Skin of body (tissue), 2 donors: ENCODE data around the gene PNLDC1. TPM values are rescaled to one million over a fixed set of nuclear protein-coding genes. Genes with fewer than 3 reads are reported as not detected.
"Not testable (repeated sequence)": the region's sequence is repeated elsewhere in the genome, so short reads cannot be mapped to it uniquely, and the experiment has no call there.

Experiments
- DNase-seq: peaks from one replicate; lab custom pipeline; 2025; lab: John Stamatoyannopoulos, UW
- total RNA-seq: library from RNA; depleted of rRNA; stranded (reverse); fragments of >200 nt; gene quantifications from one replicate; pipeline ENCODE4 v1.2.3, GENCODE V29; 2014

PNLDC1 gene
- total RNA-seq, 1 donor from 2014 or later, result 0.30 TPM

DNA sequence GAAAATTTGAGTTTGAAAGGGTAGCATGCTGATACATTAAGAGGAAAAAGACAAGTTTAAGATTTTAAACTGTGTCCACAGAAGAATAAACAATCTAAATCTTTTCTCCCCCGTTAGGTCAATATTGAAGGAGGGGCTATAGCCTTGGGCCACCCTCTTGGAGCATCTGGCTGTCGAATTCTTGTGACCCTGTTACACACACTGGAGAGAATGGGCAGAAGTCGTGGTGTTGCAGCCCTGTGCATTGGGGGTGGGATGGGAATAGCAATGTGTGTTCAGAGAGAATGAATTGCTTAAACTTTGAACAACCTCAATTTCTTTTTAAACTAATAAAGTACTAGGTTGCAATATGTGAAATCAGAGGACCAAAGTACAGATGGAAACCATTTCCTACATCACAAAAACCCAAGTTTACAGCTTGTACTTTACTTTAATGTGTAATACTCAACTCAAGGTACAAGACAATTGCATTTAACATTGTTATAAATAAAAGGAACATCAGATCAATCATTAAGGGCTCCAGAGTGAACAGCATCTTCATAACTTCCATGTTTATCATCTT lies 21.5 kb upstream of the PNLDC1 start:
- no peak for DNase-seq

GRCh38 chr6:159788276-159788675 lies 11.8 kb upstream of the PNLDC1 start:
- DNase-seq, result no peak

- DNase-seq, result peak; percentile 8
Observed at GRCh38 chr6:159788753-159789376, 11.2 kb upstream of the PNLDC1 start.

DNA sequence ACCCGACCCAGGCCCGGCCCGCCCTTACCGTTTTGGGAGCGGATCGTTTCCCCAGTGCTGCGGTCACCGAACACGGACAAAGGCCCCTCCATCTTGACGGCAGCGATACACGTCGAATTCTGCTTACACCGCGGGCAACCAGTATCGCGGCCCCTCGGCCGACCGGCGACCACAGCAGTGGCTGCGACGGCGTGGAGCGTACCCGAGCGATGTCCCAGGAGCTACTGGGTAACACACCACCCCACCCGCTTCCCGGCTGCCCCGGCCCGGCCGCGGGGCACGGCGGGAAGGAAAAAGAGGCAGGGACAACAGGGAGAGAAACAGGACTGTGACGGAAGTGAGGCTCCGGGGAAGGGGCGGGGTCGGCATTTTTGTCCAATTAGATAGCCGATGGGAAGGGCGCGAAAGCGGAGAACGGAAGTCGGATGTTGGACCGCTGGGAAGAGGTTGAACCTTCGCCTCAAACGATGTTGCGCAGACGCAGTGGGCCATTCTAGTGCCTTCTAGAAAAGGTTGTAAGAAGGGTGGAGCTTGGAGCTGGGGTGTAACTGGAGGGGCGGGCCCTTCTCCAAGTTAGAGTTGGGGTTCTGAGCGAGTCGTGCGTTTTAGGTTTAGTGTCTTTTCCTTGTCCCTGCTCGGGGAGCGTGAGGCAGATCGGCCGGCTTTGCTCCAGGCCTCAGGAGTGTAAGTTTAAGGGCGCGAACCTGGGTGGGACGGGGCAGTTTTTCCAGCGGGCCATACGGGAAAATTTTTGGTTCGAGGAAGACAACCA lies 10.5 kb upstream of the PNLDC1 start, which contains the start of gene TCP1:
TSS of gene TCP1 (minus strand) at position 226 of the 772 bp plus-strand sequence. CDS start at position 92, 134 bp downstream.
- peak; percentile 100 for DNase-seq

DNA sequence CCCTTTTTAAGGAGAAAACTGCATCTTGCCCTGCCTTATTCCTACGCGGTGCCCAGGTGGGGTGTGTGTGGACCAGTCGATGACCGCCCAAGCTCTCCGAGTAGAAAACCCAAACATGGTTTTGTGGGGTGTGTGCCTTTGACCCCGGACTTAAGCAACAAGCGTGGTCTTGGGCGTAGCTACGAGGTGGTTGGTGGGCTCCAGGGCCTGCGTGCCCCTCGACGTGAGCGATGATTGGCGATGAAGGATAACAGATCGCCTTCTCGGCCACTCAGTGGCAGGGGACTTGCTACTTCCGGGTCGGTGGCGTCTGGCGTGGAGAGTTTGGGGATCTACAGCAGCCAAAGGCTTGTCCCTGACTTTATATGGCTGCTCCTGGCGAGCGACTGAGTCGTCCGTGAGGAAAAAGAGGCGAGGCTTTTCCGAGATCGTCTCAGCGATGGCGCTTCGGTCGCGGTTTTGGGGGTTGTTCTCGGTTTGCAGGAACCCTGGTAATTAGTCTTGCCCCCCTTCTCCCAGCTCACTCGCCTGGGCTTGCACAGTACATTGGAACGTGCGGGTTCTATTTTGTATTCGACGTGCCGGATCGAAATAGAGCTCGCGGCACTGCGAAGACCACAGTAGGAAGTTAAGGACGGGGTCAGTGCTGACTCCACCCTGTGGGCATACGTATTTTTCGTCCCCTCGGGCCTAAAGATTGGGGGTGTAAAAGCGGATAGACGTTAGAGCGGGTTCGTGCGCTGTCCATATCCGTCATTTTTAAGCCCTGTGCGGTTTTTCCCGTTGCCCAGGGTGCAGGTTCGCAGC lies 9.7 kb upstream of the PNLDC1 start, which contains the start of gene MRPL18:
TSS of gene MRPL18 (plus strand) at position 319 of the 807 bp plus-strand sequence. CDS start at position 440, 121 bp downstream.
- DNase-seq, result peak; percentile 98

- DNase-seq, result peak; percentile 46
Observed at GRCh38 chr6:159790956-159791598, 9.0 kb upstream of the PNLDC1 start.

DNA sequence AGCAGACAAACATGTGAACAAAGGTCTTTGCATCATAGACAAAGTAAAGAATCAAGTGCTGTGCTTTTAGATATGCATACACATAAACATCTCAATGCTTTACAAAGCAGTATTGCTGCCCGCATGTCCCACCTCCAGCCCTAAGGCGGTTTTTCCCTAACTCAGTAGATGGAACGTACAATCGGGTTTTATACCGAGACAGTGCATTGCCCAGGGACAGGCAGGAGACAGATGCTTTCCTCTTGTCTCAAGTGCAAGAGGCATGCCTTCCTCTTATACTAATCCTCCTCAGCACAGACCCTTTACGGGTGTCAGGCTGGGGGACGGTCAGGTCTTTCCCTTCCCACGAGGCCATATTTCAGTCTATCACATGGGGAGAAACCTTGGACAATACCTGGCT lies 5.1 kb upstream of the PNLDC1 start:
- not testable (repeated sequence) for DNase-seq

GRCh38 chr6:159797554-159797953 lies 2.5 kb upstream of the PNLDC1 start:
- DNase-seq, result no peak

DNA sequence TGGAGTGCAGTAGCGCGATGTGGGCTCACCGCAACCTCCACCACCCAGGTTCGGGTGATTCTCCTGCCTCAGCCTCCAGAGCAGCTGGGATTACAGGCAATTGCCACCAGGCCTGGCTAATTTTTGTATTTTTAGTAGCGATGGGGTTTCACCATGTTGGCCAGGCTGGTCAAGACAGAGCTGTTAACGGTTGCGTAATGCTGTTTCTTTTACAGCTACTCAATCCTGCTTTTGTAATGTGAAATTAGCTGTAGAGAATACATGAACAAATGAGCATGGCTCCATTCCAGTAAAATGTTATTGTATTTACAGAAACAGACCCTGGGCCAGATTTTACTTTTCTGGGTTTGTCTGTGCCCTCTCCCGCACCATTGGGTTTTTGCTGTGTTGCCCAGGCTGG lies 1.9 kb downstream of the PNLDC1 start:
- no peak for DNase-seq

GRCh38 chr6:159804504-159804903 lies 4.4 kb downstream of the PNLDC1 start:
- DNase-seq, result no peak

DNA sequence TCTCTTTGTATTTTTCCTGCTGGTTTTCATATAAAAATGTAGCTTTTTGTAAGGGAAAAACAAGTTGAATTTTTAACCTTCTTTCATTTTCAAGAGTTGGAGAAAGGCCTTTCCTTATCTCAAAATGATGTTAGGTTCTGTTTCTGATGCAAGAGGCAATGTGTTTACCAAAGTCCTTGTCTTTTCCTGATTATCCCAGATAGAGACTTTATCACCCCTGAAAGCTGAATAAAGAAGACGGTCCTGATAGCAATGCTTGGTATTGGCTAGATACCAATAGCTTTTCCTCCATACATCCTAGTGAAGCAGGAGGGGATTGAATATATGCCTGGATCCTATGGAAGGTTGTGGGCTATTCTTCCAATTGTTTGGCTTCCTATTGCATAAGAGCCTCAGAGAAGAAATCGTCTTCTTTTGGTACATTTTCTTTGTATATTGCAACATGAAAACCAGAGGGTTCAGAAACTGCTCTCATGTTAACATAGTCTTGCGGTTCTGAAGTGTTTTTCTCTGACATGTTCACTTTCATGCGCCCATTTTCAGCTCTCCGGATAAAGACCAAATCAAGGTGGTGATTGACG lies 5.5 kb downstream of the PNLDC1 start:
- no peak for DNase-seq

DNA sequence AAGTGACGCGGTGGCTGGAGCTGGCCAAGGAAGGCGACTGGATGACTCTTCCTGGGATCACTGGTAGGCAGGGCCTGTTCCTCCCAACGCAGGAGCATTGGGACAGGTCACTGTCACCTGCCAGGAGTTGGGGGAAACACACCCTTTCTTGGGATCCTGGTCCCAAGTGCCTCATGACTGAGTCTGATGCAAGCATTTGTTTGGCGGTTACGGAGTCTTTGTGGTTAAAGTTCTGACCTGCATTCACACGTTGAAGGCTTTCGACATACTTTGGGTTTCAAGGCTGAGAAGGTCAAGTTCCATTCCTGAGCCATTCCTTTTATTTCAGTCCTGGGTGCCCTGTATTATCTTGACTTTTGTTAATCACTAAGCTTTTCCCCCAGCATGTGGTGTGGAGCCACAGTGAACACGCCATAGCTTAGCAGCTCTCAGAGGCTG lies 6.0 kb downstream of the PNLDC1 start:
- DNase-seq, result no peak

DNA sequence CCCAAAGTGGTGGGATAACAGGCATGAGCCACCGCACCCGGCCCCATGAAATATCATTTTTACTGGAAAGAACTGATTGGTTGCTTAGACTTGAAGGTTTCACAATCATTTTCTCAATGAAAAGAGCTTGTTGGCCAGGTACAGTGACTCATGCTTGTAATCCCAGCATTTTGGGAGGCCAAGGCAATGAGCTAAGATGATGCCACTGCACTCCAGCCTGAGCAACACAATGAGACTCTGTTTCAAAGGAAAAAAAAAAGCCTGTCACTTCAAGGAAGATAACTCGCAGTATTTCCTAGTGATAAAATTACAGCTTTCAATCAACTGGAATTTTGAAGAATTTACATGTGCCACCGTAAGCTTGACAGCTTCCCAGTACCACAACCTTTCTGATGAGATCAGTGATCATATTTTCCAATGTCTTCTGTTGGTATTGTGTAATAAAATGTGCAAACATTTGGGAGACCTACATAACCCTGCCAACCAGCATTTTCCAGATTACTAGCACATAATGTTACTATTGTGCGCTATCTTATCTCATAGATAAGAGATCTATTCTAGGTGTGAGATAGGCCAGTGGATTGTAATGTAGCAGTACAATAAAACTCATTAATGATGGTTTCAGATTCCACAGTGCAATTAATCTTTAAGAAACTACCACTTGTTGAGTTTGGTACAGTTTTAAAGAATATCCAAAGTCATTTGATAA lies 7.2 kb downstream of the PNLDC1 start:
- DNase-seq, result no peak

GRCh38 chr6:159808647-159809046 lies 8.6 kb downstream of the PNLDC1 start:
- DNase-seq, result no peak

DNA sequence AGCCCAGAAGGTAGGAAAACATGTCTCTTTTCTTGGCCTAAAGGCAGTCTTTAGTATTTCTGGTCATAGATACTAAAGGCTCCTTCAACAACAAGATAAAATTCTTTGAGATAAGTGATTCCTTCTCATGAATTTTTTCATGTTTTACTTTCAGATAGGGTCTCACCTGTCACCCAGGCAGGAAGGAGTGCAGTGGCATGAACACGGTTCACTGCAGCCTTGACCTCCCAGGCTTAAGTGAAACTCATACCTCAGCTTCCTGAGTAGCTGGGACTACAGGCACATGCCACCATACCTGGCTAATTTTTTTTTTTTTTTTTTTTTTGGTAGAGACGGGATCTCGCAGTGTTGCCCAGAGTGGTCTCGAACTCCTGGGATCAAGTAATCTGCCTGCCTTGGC lies 9.1 kb downstream of the PNLDC1 start:
- no peak for DNase-seq

- no peak for DNase-seq
Observed at GRCh38 chr6:159813781-159814180, 13.7 kb downstream of the PNLDC1 start.

DNA sequence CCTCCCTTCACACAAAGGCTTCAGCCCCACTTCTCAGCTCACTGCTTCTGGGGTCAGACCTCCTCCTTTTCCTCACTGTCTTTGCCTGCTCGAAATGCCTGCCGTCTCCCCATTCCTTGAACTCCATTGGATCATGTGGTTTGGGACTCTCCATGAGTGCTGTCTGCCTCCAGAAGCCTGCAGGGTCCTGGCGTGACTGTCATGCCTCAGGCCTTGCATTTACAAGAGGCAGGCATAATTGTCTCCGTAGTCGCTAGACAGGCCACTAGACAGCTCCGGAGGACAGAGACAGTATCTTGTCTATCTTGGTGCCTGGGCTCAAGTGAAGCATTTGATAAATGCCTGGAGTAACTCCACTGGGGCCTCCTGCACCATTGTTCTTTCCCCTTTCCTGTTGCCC lies 15.3 kb downstream of the PNLDC1 start:
- DNase-seq, result no peak

GRCh38 chr6:159816775-159817174 lies 16.7 kb downstream of the PNLDC1 start:
- not testable (repeated sequence) for DNase-seq

DNA sequence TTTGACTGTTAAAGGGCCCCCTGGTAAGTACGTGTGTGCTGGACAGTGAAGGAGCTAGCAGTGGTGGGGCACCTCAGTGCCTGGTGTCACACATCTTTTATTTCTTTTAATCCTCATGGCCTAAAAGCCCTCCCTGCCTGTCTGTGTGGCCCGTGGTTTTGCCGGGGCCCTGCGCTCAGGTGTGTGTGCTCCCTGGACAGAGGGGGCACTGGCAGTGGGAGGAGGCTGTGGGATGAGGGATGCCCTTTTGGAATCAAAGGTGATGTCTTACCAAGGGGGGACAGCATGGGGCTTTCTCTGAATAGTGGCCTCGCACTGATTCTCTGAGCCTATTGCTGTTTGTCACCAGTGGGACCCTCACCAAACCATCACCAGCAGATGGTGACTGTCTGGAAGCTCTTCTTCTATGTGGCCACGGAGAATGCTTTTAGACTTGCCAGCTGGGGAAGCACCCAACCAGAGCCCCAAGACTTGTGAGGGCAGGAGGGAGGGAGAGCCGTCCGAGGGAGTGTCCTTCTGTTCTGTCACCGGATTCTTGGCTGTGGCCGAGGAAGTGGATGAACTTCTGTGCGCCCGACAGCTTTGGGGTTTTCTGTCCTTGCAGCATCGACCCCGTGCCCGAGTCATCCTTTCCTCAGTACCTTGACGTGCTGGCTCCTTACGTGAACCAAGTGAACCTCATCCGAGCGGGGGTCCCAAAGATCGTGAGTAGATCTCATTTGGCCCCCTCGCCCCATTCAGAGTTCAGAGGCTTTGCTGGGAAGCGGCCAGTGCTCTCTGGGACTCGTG lies 18.1 kb downstream of the PNLDC1 start:
- no peak for DNase-seq
